GDM1 (cell line): ENCODE results near the gene KIRREL3.

Source experiments
- DNase-seq: peaks from one replicate; lab custom pipeline; 2025; lab: John Stamatoyannopoulos, UW

Gene KIRREL3

DNA sequence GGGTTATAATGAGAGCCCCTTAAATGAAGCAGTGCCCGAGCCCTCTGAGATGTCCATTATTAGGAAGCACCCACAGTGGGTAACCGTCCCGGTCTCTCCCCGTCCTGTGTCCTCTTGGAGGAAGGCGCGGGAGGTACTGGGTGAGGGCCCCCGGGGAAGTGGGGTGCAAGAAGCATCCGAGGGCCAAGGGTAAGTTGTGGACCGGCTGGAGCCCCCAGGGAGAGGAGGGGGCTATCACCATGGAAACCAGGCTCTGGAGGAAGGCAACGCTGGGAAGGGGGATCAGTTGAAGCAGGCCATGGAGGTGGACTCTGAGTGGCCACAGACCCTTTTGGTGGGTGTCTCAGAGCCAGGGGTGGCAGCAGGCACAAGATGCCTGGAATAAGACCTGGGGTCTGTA is 471.5 kb downstream of the KIRREL3 start:
- no peak for DNase-seq

DNA sequence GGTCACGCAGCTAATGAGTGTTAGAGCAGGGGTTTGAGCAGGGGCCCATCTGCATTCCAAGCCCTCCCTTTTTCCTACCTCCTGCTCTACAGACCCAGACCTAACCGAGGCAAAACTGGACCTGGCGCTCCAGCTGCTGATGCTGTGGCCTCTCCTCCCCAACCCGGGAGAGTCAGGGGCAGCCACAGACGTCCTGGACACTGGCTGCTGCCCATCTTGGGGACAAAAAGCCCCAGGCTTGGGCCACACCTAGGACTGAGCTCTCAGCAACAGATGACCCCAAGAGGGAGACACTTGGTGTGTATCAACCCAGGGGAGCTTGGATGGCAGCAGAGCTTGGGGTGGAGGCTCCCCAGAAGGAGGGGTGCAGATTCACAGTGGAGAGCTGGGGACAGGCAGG is 472.5 kb downstream of the KIRREL3 start:
- no peak for DNase-seq

DNA sequence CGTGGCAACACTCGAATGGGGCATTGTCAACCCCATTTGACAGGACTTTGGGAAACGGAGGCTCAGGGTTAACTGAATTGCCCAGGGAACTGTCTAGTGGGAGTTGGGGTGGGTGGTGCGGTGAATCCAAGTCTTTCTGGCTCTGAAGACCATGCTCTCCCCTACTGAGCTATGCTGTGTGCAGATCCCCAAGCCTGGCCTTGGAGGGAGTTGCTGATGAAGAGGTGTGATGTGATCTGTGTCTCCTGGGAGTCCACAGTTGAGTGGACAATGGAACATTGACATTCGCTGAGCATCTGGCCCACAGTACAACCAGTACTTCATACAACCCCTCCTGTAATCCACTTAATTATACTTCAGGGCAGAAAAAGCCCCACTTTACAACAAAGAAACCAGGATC is 472.9 kb downstream of the KIRREL3 start:
- DNase-seq = no peak

DNA sequence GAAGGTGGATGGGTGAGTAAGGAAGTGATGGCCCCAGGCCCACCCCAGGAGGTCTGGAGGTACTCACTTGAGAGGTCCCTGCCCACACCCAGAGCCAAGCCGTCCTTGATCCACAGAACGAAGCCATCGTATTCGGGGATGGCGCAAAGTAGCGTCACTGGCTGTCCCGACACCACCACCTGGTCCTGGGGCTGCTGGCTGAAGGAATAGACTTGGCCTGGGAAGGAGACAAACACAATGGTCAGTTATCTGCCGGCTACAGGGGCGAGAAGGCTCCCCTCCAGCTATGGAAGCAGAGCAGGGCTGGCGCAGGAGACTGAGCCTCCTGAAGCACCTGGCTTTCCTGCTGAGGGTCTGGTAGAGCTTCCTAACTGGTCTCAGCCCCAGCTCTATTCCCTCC is 474.1 kb downstream of the KIRREL3 start:
- DNase-seq = no peak

DNA sequence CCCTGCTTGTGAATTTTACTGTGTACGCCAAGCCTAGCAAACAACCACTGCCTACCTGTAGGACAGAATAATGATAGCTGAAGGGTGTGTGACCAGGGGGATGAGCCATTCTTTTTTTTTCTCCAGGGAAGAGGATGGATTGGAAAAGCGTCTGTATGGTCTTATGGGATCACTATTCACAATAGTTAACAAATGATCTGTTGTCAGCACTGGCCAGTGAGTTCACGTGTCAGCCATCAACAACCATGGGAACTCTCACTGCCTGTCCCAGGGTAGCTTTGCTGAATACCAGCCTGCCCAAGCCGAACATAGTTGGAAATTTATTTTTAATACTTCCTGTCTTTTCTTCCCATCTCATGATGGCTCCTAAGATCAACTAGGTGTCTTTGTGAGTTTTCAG is 474.9 kb downstream of the KIRREL3 start:
- DNase-seq = no peak

DNA sequence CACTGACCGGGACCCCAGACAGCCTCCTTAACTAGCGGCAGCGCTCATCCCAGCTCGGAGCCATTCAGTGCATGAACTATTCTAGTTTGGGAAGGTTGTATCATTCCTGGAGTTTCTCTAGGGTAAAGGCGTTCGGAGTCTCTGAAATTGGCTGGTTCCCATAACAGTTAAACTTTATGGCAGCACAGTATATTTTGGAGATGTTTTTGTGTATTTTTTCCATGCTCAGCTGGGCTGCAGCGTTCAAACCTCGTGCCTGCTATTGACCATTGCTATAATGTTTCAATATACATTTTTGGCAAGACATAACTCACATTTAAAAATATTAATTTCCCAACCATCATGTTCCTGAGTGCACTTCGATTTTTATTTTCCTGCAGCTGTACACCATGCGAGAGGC is 475.4 kb downstream of the KIRREL3 start:
- DNase-seq = no peak

DNA sequence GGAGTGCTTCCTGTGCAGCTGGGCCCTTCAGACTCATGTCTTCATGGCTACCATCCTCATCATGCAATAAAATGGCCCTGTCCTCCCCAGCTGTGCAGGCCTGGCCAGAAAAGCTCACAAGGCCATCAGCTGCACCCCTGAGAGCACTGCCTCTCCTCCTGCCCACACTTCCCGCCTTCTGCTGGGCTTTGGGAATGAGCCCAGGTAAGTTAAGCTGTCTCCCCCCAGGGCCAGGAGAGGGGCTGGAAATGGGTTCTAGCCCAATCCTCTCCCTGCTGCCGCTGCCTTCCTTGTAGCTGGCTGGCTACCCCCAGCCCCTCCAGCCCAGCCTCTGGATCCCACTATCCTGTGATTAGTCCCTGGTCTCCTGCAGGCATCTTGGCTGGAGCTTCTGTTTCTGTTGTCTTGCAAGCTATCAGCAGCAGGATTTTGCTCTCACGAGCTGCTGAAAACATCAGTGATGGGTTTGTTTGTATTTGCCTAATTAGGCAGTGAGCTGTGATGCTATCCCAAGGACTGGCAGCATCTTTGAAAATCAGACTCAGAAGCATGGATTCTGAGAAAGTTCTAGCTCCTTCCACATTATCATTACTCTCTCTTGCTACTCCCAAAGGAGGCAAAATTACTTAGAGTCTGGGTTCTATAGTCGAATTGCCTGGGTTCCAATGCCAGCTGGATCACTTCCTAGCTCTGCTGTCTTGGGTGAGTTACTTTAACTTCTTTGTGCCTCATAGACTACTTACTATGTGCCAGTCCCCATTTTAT is 476.9 kb downstream of the KIRREL3 start:
- no peak for DNase-seq

- no peak for DNase-seq
Observed at GRCh38 chr11:126522606-126523005, 478.0 kb downstream of the KIRREL3 start.

DNA sequence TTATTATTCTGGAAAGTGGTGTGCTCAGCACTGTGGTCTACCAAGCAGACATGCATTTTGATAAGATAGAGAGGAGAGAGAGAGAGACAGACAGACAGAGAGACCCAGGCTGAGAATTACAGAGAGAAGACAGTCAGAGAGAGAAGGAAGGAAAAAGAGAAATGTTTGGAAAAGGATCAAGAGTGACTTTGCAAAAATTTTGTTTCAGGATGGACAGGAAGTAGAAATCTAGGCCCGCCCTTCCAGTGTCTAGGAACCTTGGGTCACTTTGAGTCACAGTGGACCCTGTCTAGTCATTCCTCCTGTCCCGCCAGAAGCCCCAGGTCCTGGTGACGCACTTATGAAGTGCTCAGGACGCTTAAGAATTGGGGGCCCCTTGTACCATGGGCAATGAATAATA is 478.4 kb downstream of the KIRREL3 start:
- DNase-seq = no peak

DNA sequence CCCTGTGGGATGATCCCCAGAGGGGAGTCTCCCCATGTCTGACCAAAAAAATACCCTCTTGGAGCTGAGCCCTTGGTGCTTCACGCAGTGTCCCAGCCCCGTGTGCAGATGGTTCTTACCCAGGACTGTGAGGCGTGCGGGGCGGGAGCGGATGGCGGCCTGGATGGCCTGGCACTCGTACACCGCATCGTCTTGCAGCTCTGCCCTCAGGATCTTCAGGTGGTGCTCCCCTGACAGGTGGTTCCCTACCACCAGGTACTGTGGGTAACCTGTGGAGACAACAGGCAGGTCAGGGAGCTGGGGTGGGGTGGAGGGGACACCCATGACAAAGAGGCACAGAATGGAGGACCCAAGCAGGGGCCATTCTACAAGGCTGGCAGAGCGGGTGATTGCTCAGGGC is 479.4 kb downstream of the KIRREL3 start:
- DNase-seq = no peak

GRCh38 chr11:126519764-126520734 is 480.5 kb downstream of the KIRREL3 start:
- DNase-seq = no peak

DNA sequence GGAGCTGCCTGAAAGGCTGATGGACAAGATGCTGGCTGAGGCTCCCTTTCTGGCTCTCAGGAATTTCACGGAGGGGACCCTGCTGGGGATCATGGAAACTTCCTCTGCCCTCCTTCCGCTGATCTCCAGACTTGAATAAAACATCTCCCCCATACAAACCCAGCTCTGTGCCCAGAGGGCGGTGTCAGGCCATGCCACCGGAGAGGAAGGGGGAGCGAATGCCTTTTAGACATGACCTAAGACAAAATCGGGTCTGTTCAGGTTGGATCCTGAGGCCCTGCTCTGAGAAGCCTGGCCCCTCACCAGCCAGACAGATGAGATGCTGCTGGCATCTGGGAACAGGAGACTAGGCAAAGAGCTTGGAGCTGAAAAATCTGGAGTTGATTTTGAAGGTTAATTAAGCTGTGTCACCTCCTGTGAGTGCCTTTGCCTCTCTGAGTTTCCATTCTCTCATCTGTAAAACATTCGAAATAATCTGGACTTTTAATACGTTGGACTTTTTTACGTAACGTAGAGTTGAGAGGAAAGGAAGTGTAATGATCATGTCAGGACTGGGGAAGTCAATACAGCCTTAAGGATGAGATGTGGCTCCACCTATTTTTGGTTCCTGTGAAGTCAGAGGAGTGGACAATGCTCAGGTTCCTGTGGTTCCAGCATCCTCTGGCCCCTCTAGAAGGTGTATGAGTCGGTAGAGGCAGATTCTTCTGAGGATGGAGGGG is 481.4 kb downstream of the KIRREL3 start:
- DNase-seq = no peak

DNA sequence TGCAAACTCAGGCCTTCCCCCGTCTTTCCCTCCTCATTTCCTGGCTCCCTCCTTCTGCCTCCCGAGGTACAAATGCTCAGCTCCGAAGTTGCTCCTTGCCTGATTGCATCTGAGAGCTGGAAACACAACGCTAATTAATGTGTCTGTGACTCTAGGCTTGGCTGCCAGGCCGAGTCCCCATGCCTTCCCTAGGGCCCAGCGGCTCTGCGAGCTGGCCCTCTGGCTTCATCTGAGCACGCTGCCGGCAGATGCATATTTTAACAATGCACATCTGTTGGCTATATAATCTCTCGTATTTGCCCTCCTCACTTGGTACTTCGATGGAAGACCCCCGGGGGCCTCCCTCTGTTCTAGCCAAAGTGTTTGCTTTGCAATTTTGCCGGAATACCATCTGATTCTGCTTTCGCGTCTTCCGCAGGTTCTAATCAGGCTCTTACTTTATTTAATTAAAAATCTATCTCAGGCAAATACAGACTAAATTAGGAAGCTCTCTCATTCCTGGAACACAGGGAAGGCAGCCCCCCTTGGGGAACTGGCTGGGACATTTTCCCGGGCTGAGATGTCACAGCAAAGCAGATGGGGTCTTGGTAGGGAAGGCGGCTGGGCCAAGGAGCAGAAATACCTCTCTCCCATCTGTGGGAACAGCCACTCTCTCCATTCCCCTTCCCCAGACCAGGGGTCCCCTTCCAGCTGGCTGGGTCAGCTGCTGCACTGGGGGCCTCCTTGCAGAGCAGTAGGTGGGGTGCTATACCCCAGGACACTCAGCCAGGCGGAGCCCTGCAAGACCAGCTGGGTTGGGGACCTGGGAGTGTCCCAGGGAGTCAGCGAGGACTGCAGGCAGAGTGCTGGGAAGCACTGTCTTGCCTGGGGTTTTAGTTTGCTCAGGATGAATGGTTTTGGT is 482.2 kb downstream of the KIRREL3 start:
- no peak for DNase-seq

GRCh38 chr11:126515501-126515900 is 485.1 kb downstream of the KIRREL3 start:
- no peak for DNase-seq

- DNase-seq = no peak
Observed at GRCh38 chr11:126514061-126514693, 486.4 kb downstream of the KIRREL3 start.

DNA sequence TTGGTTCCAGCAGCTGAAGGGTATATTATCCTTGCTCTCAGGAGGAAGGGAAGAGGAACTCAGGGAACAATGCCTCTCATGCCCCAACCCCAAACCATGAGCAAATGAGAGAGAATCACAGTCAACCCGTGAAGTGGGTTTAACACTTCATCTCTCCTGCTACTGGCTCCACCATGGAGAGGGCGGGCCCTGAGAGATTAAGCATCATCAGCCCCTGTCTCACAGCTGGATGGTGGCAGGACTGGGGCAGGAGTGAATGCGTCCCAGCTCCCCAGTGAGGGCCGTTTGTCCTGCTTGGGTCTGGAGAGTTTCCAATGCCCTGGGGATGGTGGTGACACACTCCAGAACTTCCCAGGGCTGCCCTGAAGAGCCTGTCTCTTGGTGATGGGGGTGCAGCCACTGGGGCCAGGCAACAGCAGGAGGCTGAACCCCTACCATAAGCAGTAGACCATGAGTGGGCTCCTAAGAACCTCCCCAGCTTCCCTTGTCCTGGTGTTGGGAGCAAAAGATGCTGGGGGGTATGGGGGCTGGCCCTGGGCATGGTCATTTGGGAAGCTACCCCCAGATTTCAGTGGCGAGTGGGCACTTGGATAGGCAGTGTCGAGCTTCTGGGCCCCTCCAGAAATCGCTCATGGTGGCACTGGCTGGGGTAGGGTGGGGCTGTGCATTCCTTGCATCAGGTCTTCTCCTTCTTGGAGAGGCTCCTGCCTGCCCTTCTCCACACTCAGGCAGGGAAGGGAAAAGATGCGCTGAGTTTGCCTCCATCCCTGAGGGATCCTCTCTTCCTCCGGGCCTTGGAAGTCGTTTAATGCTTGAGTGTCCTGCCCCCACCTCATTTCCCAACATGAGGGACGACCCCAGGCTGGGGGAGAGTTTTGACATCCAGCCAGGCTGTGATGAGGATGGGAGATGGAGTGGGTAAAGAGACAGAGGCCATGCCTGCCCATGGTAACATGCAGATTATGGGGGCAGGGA is 487.5 kb downstream of the KIRREL3 start:
- DNase-seq = no peak

DNA sequence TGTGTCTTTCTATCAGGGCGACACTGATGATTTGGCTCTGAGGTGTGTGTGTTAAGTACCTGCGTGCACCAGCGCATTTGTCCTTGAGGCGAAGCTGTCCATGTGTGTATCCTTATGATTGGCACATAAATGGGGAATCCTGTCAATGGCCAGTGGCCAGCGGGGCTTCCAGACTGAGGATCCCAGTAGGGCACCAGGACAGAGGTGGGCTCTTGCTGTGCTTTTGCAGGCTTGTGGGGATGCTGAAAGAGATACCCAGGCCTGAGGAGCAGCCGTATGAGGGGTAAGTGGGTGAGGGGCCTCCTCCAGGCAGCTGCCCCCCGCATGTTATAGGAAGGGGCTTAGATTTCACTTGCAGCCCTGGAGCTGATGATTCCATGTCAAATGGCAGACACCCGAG is 488.3 kb downstream of the KIRREL3 start:
- no peak for DNase-seq

- DNase-seq = no peak
Observed at GRCh38 chr11:126511475-126512115, 489.0 kb downstream of the KIRREL3 start.
